Effector memory CD4-positive, alpha-beta T cell (primary cell): ENCODE results near the gene GRIK3.

ENCODE experiments used
- DNase-seq, 3 donors: peaks; one replicate each; pipeline ENCODE4 v3.0.0-alpha.2; 2020
- H3K27ac ChIP-seq: 2 replicates; pipeline ENCODE4 v1.7.0; 2013; ENCODE audit warnings: mild to moderate bottlenecking, low read length, moderate library complexity; ENCODE audit not compliant: insufficient read depth, poor library complexity, severe bottlenecking
- H3K27me3 ChIP-seq: replicated peaks from 2 replicates; pipeline ENCODE4 v1.7.0; 2013; ENCODE audit warnings: mild to moderate bottlenecking, low read length; ENCODE audit not compliant: insufficient read depth, control insufficient read depth, poor library complexity, severe bottlenecking
- H3K36me3 ChIP-seq: 2 replicates; pipeline ENCODE4 v1.7.0; 2013; ENCODE audit warnings: mild to moderate bottlenecking, low read length, moderate library complexity; ENCODE audit not compliant: control insufficient read depth, insufficient read depth
- H3K4me1 ChIP-seq: 2 replicates; pipeline ENCODE4 v1.7.0; 2013; ENCODE audit warnings: low read length, mild to moderate bottlenecking; ENCODE audit not compliant: control insufficient read depth, insufficient read depth, poor library complexity, severe bottlenecking
- H3K4me3 ChIP-seq: 2 replicates; pipeline ENCODE4 v1.7.0; 2013; ENCODE audit warnings: low read length, low read depth, mild to moderate bottlenecking; ENCODE audit not compliant: insufficient read depth, poor library complexity, severe bottlenecking
- H3K9me3 ChIP-seq: 2 replicates; pipeline ENCODE4 v1.7.0; 2013; ENCODE audit warnings: mild to moderate bottlenecking, low read length, moderate library complexity; ENCODE audit not compliant: control insufficient read depth

Gene GRIK3

DNA sequence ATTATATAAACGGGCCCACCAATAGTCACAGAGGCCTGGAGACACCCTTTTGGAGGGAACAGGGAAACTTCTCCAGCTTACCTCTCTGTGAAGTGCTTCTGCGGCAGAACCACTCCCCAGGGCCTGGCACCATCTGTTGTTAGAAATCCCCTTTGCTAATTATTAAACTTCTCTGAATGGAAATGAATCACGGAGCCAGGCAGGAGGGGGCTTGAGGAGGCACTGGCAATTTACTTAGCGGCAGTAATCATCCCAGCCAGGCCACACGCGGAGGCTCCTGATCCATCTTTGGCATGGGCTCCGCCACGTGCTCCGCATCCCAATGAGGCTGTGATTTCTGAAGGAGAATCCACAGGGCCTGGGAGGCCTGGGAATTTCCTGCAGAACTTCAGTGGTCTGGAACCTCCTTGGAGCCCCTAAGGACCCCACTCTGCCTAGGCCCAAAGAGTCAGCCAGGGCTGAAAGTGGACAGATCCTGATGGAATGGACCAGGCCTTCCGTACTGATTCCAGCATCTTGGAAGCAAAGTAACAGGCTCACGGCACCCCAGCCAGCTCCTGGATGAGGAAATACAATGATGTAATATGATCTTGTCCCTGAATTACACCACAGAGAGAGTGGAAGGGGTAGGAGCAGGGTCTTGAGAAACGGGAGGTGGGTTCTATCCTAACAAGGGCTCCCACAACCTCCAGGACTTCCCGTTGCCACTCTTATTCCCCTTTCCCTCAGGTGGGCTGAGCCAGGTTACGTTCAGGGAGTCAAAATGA, 62.3 kb downstream of the GRIK3 start:
- H3K9me3 ChIP-seq = no peaks in the 10 kb centered on the region
- no peak overlapping the region for H3K4me3 ChIP-seq
- H3K4me1 ChIP-seq = no peaks in the 10 kb centered on the region
- no peaks in the 10 kb centered on the region for H3K27me3 ChIP-seq
- H3K27ac ChIP-seq = no peak overlapping the region
- no peaks in the 10 kb centered on the region for H3K36me3 ChIP-seq
- DNase-seq = no peak

DNA sequence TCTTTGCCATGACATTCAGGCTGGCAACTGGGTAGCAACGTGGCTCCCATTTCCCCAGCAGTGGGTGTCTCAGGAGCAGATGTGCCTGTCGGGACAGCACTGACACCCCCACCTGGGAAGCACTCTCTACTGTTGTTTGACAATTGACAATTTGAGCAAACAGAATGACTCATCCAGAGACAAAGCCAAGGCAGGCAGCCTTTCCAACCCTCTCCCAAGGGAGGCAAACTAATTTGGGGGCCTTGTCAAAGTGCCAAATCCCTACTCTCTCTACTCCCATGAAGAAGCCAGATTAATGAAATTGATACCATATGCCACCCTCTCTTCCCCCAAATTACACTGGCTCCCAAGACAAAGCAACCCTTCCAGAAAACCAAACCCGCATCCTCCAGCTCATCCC, 65.6 kb downstream of the GRIK3 start:
- no peak for DNase-seq
- H3K9me3 ChIP-seq = no peaks in the 10 kb centered on the region
- no peak overlapping the region for H3K27ac ChIP-seq
- H3K36me3 ChIP-seq = no peaks in the 10 kb centered on the region
- H3K4me3 ChIP-seq = no peak overlapping the region
- H3K4me1 ChIP-seq = no peaks in the 10 kb centered on the region
- H3K27me3 ChIP-seq = no peaks in the 10 kb centered on the region

DNA sequence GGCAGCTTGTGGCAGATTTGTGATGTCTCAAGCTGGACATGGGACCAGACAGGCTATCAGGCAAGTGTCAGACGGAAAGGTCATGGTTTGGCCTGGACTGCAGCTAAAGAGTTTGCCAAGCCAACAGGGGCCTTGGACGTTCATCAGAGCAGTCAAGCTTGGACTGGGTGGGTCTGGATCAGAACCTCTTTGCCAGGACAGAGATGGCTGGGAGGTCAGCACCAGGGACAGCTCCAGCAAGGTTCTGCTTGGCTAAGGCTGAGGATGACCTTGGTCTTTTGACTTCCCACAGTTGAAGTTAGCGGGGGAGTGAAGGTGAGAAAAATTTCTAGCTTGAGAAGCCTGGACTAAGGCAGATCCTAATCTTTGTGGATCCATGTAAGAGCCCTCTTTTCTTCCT, 68.1 kb downstream of the GRIK3 start:
- H3K27me3 ChIP-seq = no peaks in the 10 kb centered on the region
- no peak overlapping the region for H3K27ac ChIP-seq
- DNase-seq = no peak
- H3K9me3 ChIP-seq = no peaks in the 10 kb centered on the region
- no peaks in the 10 kb centered on the region for H3K4me1 ChIP-seq
- H3K4me3 ChIP-seq = no peak overlapping the region
- H3K36me3 ChIP-seq = no peaks in the 10 kb centered on the region

DNA sequence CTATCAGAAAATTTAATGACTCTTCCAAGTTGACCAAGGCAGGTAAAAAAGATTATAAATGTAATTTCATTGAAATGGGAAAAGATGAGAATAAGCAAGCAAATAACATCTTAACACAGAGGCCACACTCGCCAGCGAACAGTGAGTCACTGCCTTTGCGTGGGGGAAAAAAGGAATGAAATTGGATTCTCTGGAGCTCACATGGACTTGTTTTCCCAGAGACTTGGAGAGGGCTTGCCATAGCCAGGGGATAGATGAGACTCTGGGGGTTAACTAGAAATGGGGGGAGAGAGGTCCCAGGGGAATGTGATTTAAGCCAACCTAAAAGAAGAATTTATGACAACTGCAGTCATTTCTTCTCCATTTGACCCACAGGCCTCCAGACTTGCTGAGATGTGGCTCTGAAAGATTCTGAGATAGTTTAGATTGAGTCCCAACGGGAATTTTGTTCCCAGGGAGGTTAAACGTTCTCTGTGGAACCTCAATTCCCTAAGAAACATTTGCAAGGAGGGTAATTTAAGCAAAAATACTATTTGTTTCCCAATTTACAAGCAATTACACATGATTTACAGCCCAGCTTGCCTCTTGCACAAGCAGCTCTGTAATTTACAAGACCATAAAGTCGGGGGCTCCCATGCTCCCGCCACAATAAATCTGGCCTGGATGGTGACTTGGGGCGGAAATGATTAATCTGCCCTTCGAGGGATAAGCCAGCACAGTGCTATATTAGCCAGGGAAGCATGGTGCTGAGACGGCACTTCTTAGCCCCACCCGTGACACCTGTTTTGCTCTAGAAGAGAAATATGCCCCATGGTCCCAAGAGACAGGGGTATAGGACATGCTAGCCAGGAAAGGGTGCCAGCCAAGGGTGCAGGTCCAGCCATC, 68.8 kb downstream of the GRIK3 start:
- no peak overlapping the region for H3K27ac ChIP-seq
- H3K4me1 ChIP-seq = no peaks in the 10 kb centered on the region
- H3K36me3 ChIP-seq = no peaks in the 10 kb centered on the region
- no peaks in the 10 kb centered on the region for H3K9me3 ChIP-seq
- H3K4me3 ChIP-seq = no peak overlapping the region
- no peaks in the 10 kb centered on the region for H3K27me3 ChIP-seq
- no peak for DNase-seq

DNA sequence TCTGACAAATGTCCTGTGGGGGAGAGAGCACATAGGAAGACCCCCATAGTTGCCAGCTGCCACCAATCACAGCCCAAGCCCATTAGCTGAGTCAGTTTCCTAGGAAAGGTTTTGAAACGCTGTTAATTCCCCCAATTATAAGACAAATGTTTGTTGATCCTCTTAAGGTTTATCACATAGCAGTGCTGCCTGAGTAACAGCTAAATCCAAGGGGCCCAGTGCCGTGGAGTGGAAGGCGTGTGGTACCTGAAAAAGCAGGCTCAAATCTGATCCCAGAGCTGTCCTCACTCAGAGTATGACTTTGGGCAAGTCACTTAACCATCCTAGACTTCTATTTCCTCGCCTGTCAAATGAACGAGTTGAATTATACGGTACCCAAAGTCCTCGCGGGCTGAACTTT, 69.5 kb downstream of the GRIK3 start:
- no peak for DNase-seq
- Histone ChIP-seq H3K9me3 (no peaks in the 10 kb centered on the region), H3K27ac (no peak overlapping the region), H3K27me3 (no peaks in the 10 kb centered on the region), H3K36me3 (no peaks in the 10 kb centered on the region), H3K4me3 (no peak overlapping the region), H3K4me1 (no peaks in the 10 kb centered on the region)

DNA sequence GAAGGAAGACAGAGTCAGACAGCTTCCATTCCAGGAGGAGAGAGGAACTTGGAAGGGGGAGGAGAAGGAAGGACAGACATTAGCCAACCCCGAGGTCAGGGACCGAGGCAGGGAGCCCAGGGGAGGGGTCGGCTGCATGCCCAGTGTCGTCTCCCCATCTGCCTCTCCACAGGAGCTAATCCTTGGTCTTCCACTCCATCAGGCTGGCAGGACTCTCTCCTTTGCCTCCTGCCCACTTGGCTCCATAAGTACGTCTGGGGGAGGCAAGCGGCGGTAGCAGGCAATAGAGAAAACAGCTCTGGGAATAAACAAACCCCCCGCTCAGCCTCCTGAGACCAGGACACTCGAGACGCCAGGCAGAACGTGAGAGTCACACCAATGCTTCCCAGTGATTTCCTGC, 71.3 kb downstream of the GRIK3 start:
- Histone ChIP-seq H3K4me1 (no peaks in the 10 kb centered on the region), H3K4me3 (no peak overlapping the region), H3K36me3 (no peaks in the 10 kb centered on the region), H3K27me3 (no peaks in the 10 kb centered on the region), H3K27ac (no peak overlapping the region), H3K9me3 (no peaks in the 10 kb centered on the region)
- no peak for DNase-seq

DNA sequence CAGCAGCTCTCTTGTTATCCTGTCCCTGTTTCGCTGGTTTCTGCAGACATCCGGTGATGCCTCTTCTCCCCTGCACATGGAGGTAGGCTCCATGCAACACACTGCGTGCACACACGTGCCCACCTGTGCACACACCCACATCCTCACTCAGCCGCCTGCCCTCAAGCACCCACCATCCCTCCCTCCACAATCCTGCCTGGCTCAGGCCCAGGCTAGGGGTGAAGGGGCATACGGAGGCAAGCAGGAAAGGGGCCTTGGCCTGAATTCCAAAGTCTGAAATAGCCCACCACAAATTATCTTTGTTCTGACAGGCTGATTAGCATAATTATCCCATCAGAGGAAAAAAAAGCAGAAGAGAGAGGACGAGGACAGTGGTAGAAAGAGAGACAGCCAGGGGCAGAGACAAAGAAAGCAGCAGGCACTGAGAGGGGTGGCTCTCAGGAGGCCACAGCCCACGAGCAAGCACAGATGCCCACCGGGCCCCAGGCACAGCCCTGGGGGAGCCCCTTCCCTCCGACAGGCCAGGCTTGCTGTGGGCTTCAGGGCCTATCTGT, 73.2 kb downstream of the GRIK3 start:
- Histone ChIP-seq H3K36me3 (no peaks in the 10 kb centered on the region), H3K4me1 (no peaks in the 10 kb centered on the region), H3K4me3 (no peak overlapping the region), H3K27ac (no peak overlapping the region), H3K27me3 (no peaks in the 10 kb centered on the region), H3K9me3 (no peaks in the 10 kb centered on the region)
- DNase-seq = no peak

DNA sequence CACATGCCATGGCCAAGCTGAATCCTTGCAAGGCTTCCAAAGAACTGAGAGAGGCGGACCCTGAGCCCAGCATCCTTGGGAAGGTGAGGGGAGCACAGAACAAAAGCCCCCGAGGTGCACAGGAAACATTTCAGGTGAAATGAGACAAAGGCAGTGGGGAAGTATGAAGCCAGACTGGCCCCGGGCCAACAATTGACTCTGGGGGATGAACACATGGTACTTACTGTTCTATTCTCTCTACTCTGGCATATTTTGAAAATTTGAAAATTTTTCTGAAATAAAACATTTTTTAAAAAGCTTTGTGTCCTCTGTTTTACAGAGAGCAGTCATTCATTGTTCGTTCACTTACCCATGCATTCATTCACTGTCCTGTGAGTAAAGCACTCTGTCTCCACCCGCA, 77.7 kb downstream of the GRIK3 start:
- Histone ChIP-seq H3K36me3 (no peaks in the 10 kb centered on the region), H3K27ac (no peak overlapping the region), H3K4me3 (no peak overlapping the region), H3K9me3 (no peaks in the 10 kb centered on the region), H3K4me1 (no peaks in the 10 kb centered on the region), H3K27me3 (no peaks in the 10 kb centered on the region)
- DNase-seq = no peak

DNA sequence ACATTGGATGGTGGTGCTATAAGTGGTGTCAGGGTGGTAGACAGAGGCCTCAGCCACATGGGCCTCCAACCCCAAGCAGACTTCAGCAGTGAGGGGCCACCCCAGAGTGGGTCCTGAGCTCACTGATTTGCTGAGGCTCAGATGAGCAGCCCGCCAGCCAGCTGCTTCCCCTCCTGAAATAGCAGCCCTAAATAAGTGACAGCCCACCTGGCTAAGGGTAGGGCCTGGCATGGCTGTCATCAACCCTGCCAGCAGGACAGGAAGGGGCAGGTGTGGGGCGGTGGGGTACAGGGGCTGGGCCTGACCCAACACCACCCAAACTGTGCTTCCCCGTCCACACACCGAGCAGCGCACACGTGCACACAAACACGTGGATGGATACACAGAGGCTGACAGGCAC, 79.3 kb downstream of the GRIK3 start:
- no peaks in the 10 kb centered on the region for H3K4me1 ChIP-seq
- no peaks in the 10 kb centered on the region for H3K27me3 ChIP-seq
- no peaks in the 10 kb centered on the region for H3K36me3 ChIP-seq
- H3K27ac ChIP-seq = no peak overlapping the region
- H3K9me3 ChIP-seq = no peaks in the 10 kb centered on the region
- no peak overlapping the region for H3K4me3 ChIP-seq
- DNase-seq = no peak

DNA sequence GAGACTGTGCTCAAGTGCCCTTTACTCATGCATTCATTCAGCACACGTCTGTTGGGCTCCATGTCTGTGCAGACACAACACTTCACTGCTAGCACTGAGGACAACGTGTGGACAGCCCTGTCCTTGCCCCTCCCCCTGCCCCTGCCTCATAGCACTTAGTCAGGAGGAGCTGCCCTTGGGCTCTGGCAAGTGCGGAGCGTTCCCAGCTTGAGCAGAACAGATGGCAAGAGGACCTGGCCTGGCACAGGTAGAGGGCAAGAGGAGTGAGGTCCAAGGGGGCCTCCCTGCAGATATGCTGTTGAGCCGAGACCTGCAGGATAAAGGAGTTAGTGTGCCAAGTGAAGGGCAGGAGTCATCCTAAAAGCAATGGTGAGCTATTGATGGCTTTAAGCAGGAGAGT, 81.3 kb downstream of the GRIK3 start:
- H3K9me3 ChIP-seq = no peaks in the 10 kb centered on the region
- no peak overlapping the region for H3K27ac ChIP-seq
- no peaks in the 10 kb centered on the region for H3K27me3 ChIP-seq
- H3K4me3 ChIP-seq = no peak overlapping the region
- no peaks in the 10 kb centered on the region for H3K36me3 ChIP-seq
- H3K4me1 ChIP-seq = no peaks in the 10 kb centered on the region
- DNase-seq = no peak
